Activated CD8-positive, alpha-beta memory T cell treated with anti-CD3 and anti-CD28 coated beads for 36 hours (primary cell): ENCODE measurements around the gene MRPS31. TPM values are rescaled to one million over a fixed set of nuclear protein-coding genes. Genes with fewer than 3 reads are reported as not detected.

Source experiments
- CTCF ChIA-PET: fragments of 350-600 bp; sonication (Branson Sonifier 250); formaldehyde crosslinking; loops from one replicate; lab custom pipeline; 2021; ENCODE audit warnings: antibody characterized with exemption; lab: Charles Lee
- POLR2A ChIA-PET: fragments of 350-600 bp; sonication (Branson Sonifier 250); formaldehyde crosslinking; loops from one replicate; lab custom pipeline; 2021; ENCODE audit warnings: antibody characterized with exemption; lab: Charles Lee
- total RNA-seq, 2 experiments: library from RNA; stranded (reverse); gene quantifications; one replicate each; pipeline ENCODE4 v1.2.3, GENCODE V29; 2021

MRPS31 gene
- total RNA-seq, 2 experiments from 2014 or later, result 42.1 to 42.2 TPM

- CTCF ChIA-PET, result no interaction called here
- POLR2A ChIA-PET, result no interaction called here
Measured at GRCh38 chr13:40792284-40793051, 21.5 kb upstream of the MRPS31 start.

- CTCF ChIA-PET, result interaction anchor here (2.0 to 3.1 kb wide), 2 partner anchors 13 to 131 kb away, joined by 6 to 14 read pairs; no protein-coding TSS in a partner anchor
- POLR2A ChIA-PET, result interaction anchor here (0.6 to 2.6 kb wide), 2 partner anchors 11 to 13 kb away, joined by 6 to 14 read pairs; no protein-coding TSS in a partner anchor
Measured at GRCh38 chr13:40790154-40790616, 19.2 kb upstream of the MRPS31 start.

- CTCF ChIA-PET, result interaction anchor here (0.9 to 3.1 kb wide), 5 partner anchors 9 to 227 kb away, joined by 3 to 14 read pairs (median 3); no protein-coding TSS in a partner anchor
- POLR2A ChIA-PET, result interaction anchor here (0.5 to 2.6 kb wide), 5 partner anchors 9 to 249 kb away, joined by 3 to 14 read pairs (median 5); no protein-coding TSS in a partner anchor
Measured at GRCh38 chr13:40789275-40790153, 18.5 kb upstream of the MRPS31 start, which contains the start of gene SLC25A15. SLC25A15 (plus strand) TSS chr13:40789611; CDS start chr13:40793227, 3,616 bp downstream.

GRCh38 chr13:40788540-40789274, 17.7 kb upstream of the MRPS31 start:
- POLR2A ChIA-PET, result interaction anchor here (0.6 to 2.6 kb wide), 3 partner anchors 12 to 249 kb away, joined by 5 to 14 read pairs (median 5); no protein-coding TSS in a partner anchor
- CTCF ChIA-PET, result interaction anchor here (0.9 to 3.1 kb wide), 5 partner anchors 8 to 228 kb away, joined by 3 to 14 read pairs (median 3); no protein-coding TSS in a partner anchor

- CTCF ChIA-PET, result interaction anchor here (3.1 kb wide), 1 partner anchor 10 kb away, joined by 14 read pairs; no protein-coding TSS in a partner anchor
- POLR2A ChIA-PET, result no interaction called here
Measured at GRCh38 chr13:40787062-40787461, 16.1 kb upstream of the MRPS31 start.

- POLR2A ChIA-PET, result no interaction called here
- CTCF ChIA-PET, result no interaction called here
Measured at GRCh38 chr13:40786568-40786996, 15.6 kb upstream of the MRPS31 start.

- ChIA-PET CTCF (no interaction called here), POLR2A (no interaction called here)
Measured at GRCh38 chr13:40784540-40784939, 13.6 kb upstream of the MRPS31 start.

- POLR2A ChIA-PET, result interaction anchor here (0.6 kb wide), 1 partner anchor 180 kb away, joined by 3 read pairs; no protein-coding TSS in a partner anchor
- CTCF ChIA-PET, result interaction anchor here (1.2 kb wide), 1 partner anchor 22 kb away, joined by 3 read pairs; no protein-coding TSS in a partner anchor
Measured at GRCh38 chr13:40782971-40783370, 12.0 kb upstream of the MRPS31 start.

- CTCF ChIA-PET, result no interaction called here
- POLR2A ChIA-PET, result no interaction called here
Measured at GRCh38 chr13:40781717-40782116, 10.7 kb upstream of the MRPS31 start.

- POLR2A ChIA-PET, result interaction anchor here (0.6 kb wide), 1 partner anchor 9 kb away, joined by 3 read pairs; no protein-coding TSS in a partner anchor
- CTCF ChIA-PET, result interaction anchor here (1.0 kb wide), 1 partner anchor 8 kb away, joined by 3 read pairs; the partner anchor contains the start of gene SLC25A15
Measured at GRCh38 chr13:40780822-40781401, 9.9 kb upstream of the MRPS31 start.

- POLR2A ChIA-PET, result no interaction called here
Measured at GRCh38 chr13:40779796-40780285, 8.9 kb upstream of the MRPS31 start.

GRCh38 chr13:40779049-40779448, 8.1 kb upstream of the MRPS31 start:
- CTCF ChIA-PET, result interaction anchor here (0.6 to 0.7 kb wide), 2 partner anchors 141 to 232 kb away, joined by 3 to 4 read pairs; no protein-coding TSS in a partner anchor
- POLR2A ChIA-PET, result no interaction called here

More at GRCh38 chr13:40779796-40780285, 8.9 kb upstream of the MRPS31 start:
- CTCF ChIA-PET, result interaction anchor here (0.6 to 1.0 kb wide), 2 partner anchors 9 to 261 kb away, joined by 3 read pairs; partner anchors contain the start of gene SLC25A15

- POLR2A ChIA-PET, result interaction anchor here (3.4 kb wide), 1 partner anchor 12 kb away, joined by 14 read pairs; the partner anchor contains the start of gene SLC25A15
- CTCF ChIA-PET, result interaction anchor here (0.9 to 1.8 kb wide), 9 partner anchors 8 to 1094 kb away, joined by 3 to 14 read pairs (median 4); partner anchors contain the start of genes ELF1 and SLC25A15
Measured at GRCh38 chr13:40777809-40778175, 6.8 kb upstream of the MRPS31 start.

GRCh38 chr13:40777166-40777808, 6.3 kb upstream of the MRPS31 start:
- POLR2A ChIA-PET, result interaction anchor here (3.4 kb wide), 1 partner anchor 12 kb away, joined by 14 read pairs; the partner anchor contains the start of gene SLC25A15

GRCh38 chr13:40776681-40777165, 5.7 kb upstream of the MRPS31 start:
- CTCF ChIA-PET, result interaction anchor here (0.6 to 1.8 kb wide), 11 partner anchors 9 to 1093 kb away, joined by 3 to 14 read pairs (median 4); partner anchors contain the start of genes ELF1 and SLC25A15
- POLR2A ChIA-PET, result interaction anchor here (3.4 kb wide), 1 partner anchor 13 kb away, joined by 14 read pairs; the partner anchor contains the start of gene SLC25A15

More at GRCh38 chr13:40777166-40777808, 6.3 kb upstream of the MRPS31 start:
- CTCF ChIA-PET, result interaction anchor here (0.7 to 1.8 kb wide), 10 partner anchors 8 to 1094 kb away, joined by 3 to 14 read pairs (median 4); partner anchors contain the start of genes ELF1 and SLC25A15

GRCh38 chr13:40776232-40776631, 5.2 kb upstream of the MRPS31 start:
- ChIA-PET POLR2A (interaction anchor here (3.4 kb wide), 1 partner anchor 13 kb away, joined by 14 read pairs; the partner anchor contains the start of gene SLC25A15), CTCF (interaction anchor here (0.6 to 1.8 kb wide), 3 partner anchors 12 to 284 kb away, joined by 4 to 14 read pairs (median 5); partner anchors contain the start of gene SLC25A15)
